Neuronal stem cell (in vitro differentiated cells): ENCODE measurements around the gene ADGRL4.

ENCODE experiments used
- DNase-seq: peaks from one replicate; pipeline ENCODE4 v3.0.0-alpha.2; 2013; ENCODE audit warnings: low spot score
- H2AFZ ChIP-seq: one replicate; pipeline ENCODE4 v1.6.1; 2013; ENCODE audit warnings: mild to moderate bottlenecking, low read length, inconsistent platforms
- H2AK5ac ChIP-seq: 2 replicates; pipeline ENCODE4 v1.6.1; 2013; ENCODE audit warnings: low read depth, mild to moderate bottlenecking, inconsistent platforms, low read length, moderate library complexity, mixed read lengths
- H2BK120ac ChIP-seq: 2 replicates; pipeline ENCODE4 v1.6.1; 2013; ENCODE audit warnings: low read depth, mild to moderate bottlenecking, inconsistent platforms, low read length, moderate library complexity, mixed read lengths
- H2BK12ac ChIP-seq: one replicate; pipeline ENCODE4 v1.6.1; 2013; ENCODE audit warnings: low read length, inconsistent platforms
- H2BK15ac ChIP-seq: 2 replicates; pipeline ENCODE4 v1.6.1; 2013; ENCODE audit warnings: mild to moderate bottlenecking, low read length, inconsistent platforms, mixed read lengths
- H2BK5ac ChIP-seq: one replicate; pipeline ENCODE4 v1.6.1; 2013; ENCODE audit warnings: inconsistent platforms, mild to moderate bottlenecking, low read length, moderate library complexity
- H3K14ac ChIP-seq: one replicate; pipeline ENCODE4 v1.6.1; 2013; ENCODE audit warnings: low read length, inconsistent platforms
- H3K18ac ChIP-seq: 2 replicates; pipeline ENCODE4 v1.6.1; 2013; ENCODE audit warnings: low read length, inconsistent platforms
- H3K23ac ChIP-seq: 2 replicates; pipeline ENCODE4 v1.6.1; 2013; ENCODE audit warnings: low read depth, mild to moderate bottlenecking, mixed read lengths, low read length, inconsistent platforms; ENCODE audit not compliant: poor library complexity
- H3K27ac ChIP-seq: replicated peaks from 3 replicates; pipeline ENCODE4 v1.5.1; 2013; ENCODE audit warnings: low read length, inconsistent platforms
- H3K27me3 ChIP-seq, 3 experiments: 2 replicates each; pipeline ENCODE4 v1.6.1; 2013; ENCODE audit warnings: low read length in 3 of 3, mild to moderate bottlenecking in 2 of 3, inconsistent platforms in 1 of 3, low read depth in 1 of 3, mixed read lengths in 1 of 3, moderate library complexity in 1 of 3; ENCODE audit not compliant: control insufficient read depth in 3 of 3, insufficient read depth in 3 of 3
- H3K36me3 ChIP-seq, 2 donors: replicated peaks in 1 of 2; 2 replicates each; pipeline ENCODE4 v1.6.1; 2013; ENCODE audit warnings: low read length in 2 of 2; ENCODE audit not compliant: control insufficient read depth in 2 of 2, insufficient read depth in 2 of 2
- H3K4ac ChIP-seq: 2 replicates; pipeline ENCODE4 v1.6.1; 2013; ENCODE audit warnings: inconsistent platforms, mild to moderate bottlenecking, low read length, moderate library complexity
- H3K4me1 ChIP-seq, 2 donors: 1 replicate in 1 of 2; 2 replicates in 1 of 2; pipeline ENCODE4 v1.6.1; 2013; ENCODE audit warnings: low read length in 2 of 2, low read depth in 1 of 2; ENCODE audit not compliant: control insufficient read depth in 2 of 2, insufficient read depth in 1 of 2
- H3K4me2 ChIP-seq: one replicate; pipeline ENCODE4 v1.6.1; 2013; ENCODE audit warnings: mild to moderate bottlenecking, low read length, inconsistent platforms; ENCODE audit not compliant: insufficient read depth, poor library complexity, severe bottlenecking
- H3K4me3 ChIP-seq, 2 donors: 2 replicates each; pipeline ENCODE4 v1.5.1; 2013; ENCODE audit warnings: low read length in 2 of 2, mild to moderate bottlenecking in 2 of 2, inconsistent platforms in 1 of 2, moderate library complexity in 1 of 2
- H3K79me1 ChIP-seq: one replicate; pipeline ENCODE4 v1.6.1; 2013; ENCODE audit warnings: low read depth, mild to moderate bottlenecking, inconsistent platforms, low read length, moderate library complexity
- H3K9ac ChIP-seq: one replicate; pipeline ENCODE4 v1.6.1; 2013; ENCODE audit warnings: mild to moderate bottlenecking, low read depth, low read length, inconsistent platforms; ENCODE audit not compliant: poor library complexity
- H3K9me3 ChIP-seq, 2 donors: replicated peaks in 1 of 2; 2 replicates each; pipeline versions ENCODE3 to v1.6.1; 2013; ENCODE audit warnings: low read length in 2 of 2, mild to moderate bottlenecking in 2 of 2, inconsistent platforms in 1 of 2, low read depth in 1 of 2, mixed read lengths in 1 of 2, moderate library complexity in 1 of 2; ENCODE audit not compliant: control insufficient read depth in 2 of 2, insufficient read depth in 1 of 2
- H4K8ac ChIP-seq: one replicate; pipeline ENCODE4 v1.6.1; 2013; ENCODE audit warnings: low read depth, mild to moderate bottlenecking, inconsistent platforms, low read length, moderate library complexity
- H4K91ac ChIP-seq: one replicate; pipeline ENCODE4 v1.6.1; 2013; ENCODE audit warnings: low read length, low read depth, mild to moderate bottlenecking, inconsistent platforms; ENCODE audit not compliant: poor library complexity
- WGBS, 2 donors: extraction: QIAGEN DNeasy Blood & Tissue Kit; methylation state at CpG; one replicate each; pipeline ENCODE4 v1.1.7; 2013; ENCODE audit warnings: missing lambda C conversion rate in 2 of 2, mixed read lengths in 1 of 2; ENCODE audit not compliant: insufficient read length in 2 of 2, insufficient replicate concordance in 1 of 2; ENCODE audit errors: extremely low coverage in 2 of 2; 5-methylcytosine and 5-hydroxymethylcytosine counted together

ADGRL4 gene

DNA sequence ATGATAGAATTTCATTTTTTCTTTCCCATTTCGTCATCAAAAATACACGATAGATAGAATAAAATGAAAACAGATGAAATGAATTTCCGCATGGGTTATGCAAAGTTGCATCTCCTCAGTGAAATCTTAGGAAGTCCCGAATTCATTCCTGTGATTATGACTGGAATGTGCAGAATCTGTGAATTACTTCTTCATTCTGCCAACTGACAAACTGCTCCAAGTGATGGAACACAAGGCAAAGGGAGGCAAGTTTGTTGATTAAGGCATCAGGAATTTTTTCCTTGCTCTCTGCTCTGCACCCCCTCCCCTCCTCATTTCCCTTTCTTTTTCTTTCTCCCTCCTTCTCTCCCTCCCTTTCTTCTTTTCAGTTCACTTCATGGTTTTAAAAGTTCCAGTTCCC, 37.0 kb upstream of the ADGRL4 start:
- Histone ChIP-seq H2BK15ac (no peak overlapping the region), H4K8ac (no peak overlapping the region), H3K18ac (no peak overlapping the region), H3K79me1 (no peaks in the 10 kb centered on the region), H2AK5ac (no peak overlapping the region), H2BK5ac (no peak overlapping the region), H2BK120ac (no peak overlapping the region), H3K14ac (no peak overlapping the region), H3K4me1 (no peaks in the 10 kb centered on the region), H3K4ac (no peak overlapping the region), H3K4me3 (no peak overlapping the region), H3K27ac (no peak overlapping the region), H4K91ac (no peak overlapping the region), H3K36me3 (no peaks in the 10 kb centered on the region), H2BK12ac (no peak overlapping the region), H3K23ac (no peak overlapping the region), H3K27me3 (no peaks in the 10 kb centered on the region), H3K9ac (no peak overlapping the region), H3K9me3 (no peaks in the 10 kb centered on the region), H2AFZ (no peak overlapping the region), H3K4me2 (no peak overlapping the region)
- no CpG with 5 or more reads among the region's 4 CpGs for WGBS, 2 donors
- DNase-seq, result no peak

DNA sequence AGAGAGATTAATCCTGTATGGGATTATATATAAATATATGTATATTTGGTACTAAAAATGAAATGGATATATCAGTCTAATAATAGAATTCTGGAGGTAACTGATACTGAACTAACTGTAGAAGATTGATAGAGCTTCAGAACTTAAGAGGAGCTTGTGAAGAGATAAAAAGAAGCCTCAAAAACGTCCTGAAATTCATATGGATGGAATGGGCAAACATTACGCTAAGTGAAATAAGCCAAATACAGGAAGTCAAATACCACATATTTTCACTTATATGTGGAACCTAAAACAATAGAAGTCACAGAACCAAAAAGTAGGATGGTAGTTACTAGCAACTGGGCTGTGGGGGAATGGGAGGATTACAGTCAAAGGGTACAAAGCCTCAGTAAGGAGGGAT, 36.0 kb upstream of the ADGRL4 start:
- DNase-seq, result no peak
- Histone ChIP-seq H3K4me3 (no peak overlapping the region), H3K9me3 (peaks cover under 1 to 4% of the 10 kb centered on the region in 2 donors), H2BK12ac (no peak overlapping the region), H3K27ac (no peak overlapping the region), H3K9ac (no peak overlapping the region), H3K18ac (no peak overlapping the region), H2AK5ac (no peak overlapping the region), H3K27me3 (no peaks in the 10 kb centered on the region), H3K4me2 (no peak overlapping the region), H2BK5ac (no peak overlapping the region), H3K79me1 (no peaks in the 10 kb centered on the region), H3K36me3 (no peaks in the 10 kb centered on the region), H3K4ac (no peak overlapping the region), H2AFZ (no peak overlapping the region), H3K23ac (no peak overlapping the region), H3K14ac (no peak overlapping the region), H2BK15ac (no peak overlapping the region), H3K4me1 (no peaks in the 10 kb centered on the region), H2BK120ac (no peak overlapping the region), H4K91ac (no peak overlapping the region), H4K8ac (no peak overlapping the region)
- WGBS, 2 donors, result no CpG with 5 or more reads among the region's 2 CpGs

DNA sequence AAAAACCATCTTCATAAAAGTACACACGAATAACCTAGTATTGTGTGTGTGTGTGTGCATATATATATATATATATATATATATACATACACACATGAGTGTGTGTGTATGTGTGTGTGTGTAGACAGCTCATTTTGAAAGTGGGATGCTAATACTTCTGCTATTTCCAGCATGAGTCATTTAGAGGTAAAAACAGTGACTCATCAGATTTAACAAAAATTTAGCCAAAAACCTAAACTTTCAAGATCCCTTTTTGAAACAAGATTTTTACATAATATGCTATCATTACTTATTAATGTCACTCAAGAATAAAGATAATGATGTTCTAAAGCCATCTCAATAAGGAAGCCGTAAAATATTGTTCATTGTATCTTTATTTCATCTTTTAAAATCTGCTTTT, 35.6 kb upstream of the ADGRL4 start:
- no peak overlapping the region for H3K4me3 ChIP-seq
- H2BK12ac ChIP-seq, result no peak overlapping the region
- H2BK5ac ChIP-seq, result no peak overlapping the region
- H4K91ac ChIP-seq, result no peak overlapping the region
- no peak overlapping the region for H2AFZ ChIP-seq
- H3K4me2 ChIP-seq, result no peak overlapping the region
- H3K4ac ChIP-seq, result no peak overlapping the region
- no peaks in the 10 kb centered on the region for H3K27me3 ChIP-seq
- no peak overlapping the region for H3K9ac ChIP-seq
- no peak for DNase-seq
- no peak overlapping the region for H3K14ac ChIP-seq
- H2BK120ac ChIP-seq, result no peak overlapping the region
- H3K9me3 ChIP-seq, result peaks cover 4 to 8% of the 10 kb centered on the region in 2 donors
- no peaks in the 10 kb centered on the region for H3K4me1 ChIP-seq
- no peaks in the 10 kb centered on the region for H3K79me1 ChIP-seq
- no peaks in the 10 kb centered on the region for H3K36me3 ChIP-seq
- H3K23ac ChIP-seq, result no peak overlapping the region
- no peak overlapping the region for H3K18ac ChIP-seq
- no peak overlapping the region for H2BK15ac ChIP-seq
- H2AK5ac ChIP-seq, result no peak overlapping the region
- H4K8ac ChIP-seq, result no peak overlapping the region
- WGBS, 2 donors, result no CpG with 5 or more reads among the region's 2 CpGs
- H3K27ac ChIP-seq, result no peak overlapping the region

DNA sequence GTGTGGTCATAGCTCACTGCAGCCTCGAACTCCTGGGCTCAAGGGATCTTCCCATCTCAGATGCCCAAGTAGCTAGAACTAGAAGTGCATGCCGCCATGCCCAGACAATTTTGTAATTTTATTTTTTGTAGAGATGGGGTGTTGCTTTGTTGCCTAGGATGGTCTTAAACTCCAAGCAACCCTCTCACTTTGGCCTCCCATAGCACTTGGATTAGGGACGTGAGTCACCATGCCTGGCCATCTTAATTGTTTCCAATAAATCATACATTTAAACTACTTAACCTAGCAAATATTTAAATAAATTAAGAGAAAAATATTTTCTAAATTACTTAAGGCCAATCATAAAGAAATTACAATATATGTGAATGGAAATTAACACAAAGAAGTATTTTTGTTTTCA, 35.1 kb upstream of the ADGRL4 start:
- H3K4me1 ChIP-seq, result no peaks in the 10 kb centered on the region
- no peak overlapping the region for H4K91ac ChIP-seq
- no peak overlapping the region for H3K18ac ChIP-seq
- no peaks in the 10 kb centered on the region for H3K79me1 ChIP-seq
- no peak overlapping the region for H3K4me2 ChIP-seq
- no peak overlapping the region for H3K4me3 ChIP-seq
- WGBS, 2 donors, result no CpG with 5 or more reads among the region's 3 CpGs
- H2BK120ac ChIP-seq, result no peak overlapping the region
- H3K4ac ChIP-seq, result no peak overlapping the region
- no peak overlapping the region for H2BK5ac ChIP-seq
- no peak overlapping the region for H3K14ac ChIP-seq
- no peaks in the 10 kb centered on the region for H3K36me3 ChIP-seq
- no peak overlapping the region for H2AFZ ChIP-seq
- no peak overlapping the region for H4K8ac ChIP-seq
- H2AK5ac ChIP-seq, result no peak overlapping the region
- H3K27ac ChIP-seq, result no peak overlapping the region
- no peaks in the 10 kb centered on the region for H3K27me3 ChIP-seq
- H3K9ac ChIP-seq, result no peak overlapping the region
- peaks cover 7 to 11% of the 10 kb centered on the region in 2 donors for H3K9me3 ChIP-seq
- no peak overlapping the region for H3K23ac ChIP-seq
- DNase-seq, result no peak
- no peak overlapping the region for H2BK15ac ChIP-seq
- H2BK12ac ChIP-seq, result no peak overlapping the region
